GM12873 (cell line): ENCODE results near the gene UGT1A6.

Experiments
- TF ChIP-seq, protein P1 (sequence below): IDR thresholded peaks from 2 replicates; pipeline ENCODE4 v1.5.1; 2012; ENCODE audit warnings: low read depth, mild to moderate bottlenecking, moderate library complexity, low read length, control low read depth; ENCODE audit not compliant: insufficient read depth; ENCODE audit errors: missing control alignments

UGT1A6 gene

DNA sequence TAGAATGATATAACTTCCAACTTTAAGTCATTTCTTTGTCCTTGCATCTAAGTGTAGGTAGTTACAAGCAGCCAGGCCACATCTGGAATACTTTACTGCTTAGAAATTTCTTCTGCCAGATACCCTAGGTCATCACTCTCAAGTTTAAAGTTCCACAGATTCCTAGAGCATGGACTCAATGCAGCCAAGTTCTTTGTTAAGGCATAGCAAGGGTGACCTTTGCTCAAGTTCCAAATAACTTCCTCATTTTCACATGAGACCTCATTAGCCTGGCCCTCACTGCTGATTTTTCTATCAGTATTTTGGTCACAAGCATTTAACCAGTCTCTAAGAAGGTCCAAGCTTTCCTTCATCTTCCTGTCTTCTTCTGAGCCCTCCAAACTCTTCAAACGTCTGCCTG is 28.8 kb upstream of the UGT1A6 start:
- TF ChIP-seq, protein P1, sequence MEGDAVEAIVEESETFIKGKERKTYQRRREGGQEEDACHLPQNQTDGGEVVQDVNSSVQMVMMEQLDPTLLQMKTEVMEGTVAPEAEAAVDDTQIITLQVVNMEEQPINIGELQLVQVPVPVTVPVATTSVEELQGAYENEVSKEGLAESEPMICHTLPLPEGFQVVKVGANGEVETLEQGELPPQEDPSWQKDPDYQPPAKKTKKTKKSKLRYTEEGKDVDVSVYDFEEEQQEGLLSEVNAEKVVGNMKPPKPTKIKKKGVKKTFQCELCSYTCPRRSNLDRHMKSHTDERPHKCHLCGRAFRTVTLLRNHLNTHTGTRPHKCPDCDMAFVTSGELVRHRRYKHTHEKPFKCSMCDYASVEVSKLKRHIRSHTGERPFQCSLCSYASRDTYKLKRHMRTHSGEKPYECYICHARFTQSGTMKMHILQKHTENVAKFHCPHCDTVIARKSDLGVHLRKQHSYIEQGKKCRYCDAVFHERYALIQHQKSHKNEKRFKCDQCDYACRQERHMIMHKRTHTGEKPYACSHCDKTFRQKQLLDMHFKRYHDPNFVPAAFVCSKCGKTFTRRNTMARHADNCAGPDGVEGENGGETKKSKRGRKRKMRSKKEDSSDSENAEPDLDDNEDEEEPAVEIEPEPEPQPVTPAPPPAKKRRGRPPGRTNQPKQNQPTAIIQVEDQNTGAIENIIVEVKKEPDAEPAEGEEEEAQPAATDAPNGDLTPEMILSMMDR = no peak

DNA sequence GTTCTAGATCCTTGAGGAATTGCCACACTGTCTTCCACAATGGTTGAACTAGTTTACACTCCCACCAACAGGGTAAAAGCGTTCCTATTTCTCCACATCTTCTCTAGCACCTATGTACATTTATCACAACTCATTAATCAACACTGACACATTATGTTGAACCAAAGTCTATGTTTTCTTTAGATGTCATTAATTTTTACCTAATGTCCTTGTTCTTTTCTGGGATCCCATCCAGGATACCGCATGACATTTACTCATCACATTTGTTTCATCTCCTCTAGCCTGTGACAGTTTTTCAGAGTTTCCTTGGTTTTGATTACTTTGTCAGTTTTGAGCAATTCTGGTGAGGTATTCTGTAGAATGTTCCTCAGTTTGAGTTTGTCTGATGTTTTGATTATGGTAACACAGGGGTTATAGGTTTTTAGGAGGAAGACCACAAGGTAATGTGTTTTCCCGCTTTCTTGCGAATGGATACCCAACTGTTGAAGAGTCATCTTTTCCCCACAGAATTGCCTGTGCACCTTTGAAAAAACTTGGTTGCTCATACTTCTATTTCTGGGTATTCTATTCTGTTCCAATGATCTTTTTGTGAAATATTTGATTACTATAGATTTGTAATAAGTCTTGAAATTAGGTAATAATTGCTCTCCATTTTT is 24.0 kb upstream of the UGT1A6 start:
- TF ChIP-seq, protein P1 = no peak

DNA sequence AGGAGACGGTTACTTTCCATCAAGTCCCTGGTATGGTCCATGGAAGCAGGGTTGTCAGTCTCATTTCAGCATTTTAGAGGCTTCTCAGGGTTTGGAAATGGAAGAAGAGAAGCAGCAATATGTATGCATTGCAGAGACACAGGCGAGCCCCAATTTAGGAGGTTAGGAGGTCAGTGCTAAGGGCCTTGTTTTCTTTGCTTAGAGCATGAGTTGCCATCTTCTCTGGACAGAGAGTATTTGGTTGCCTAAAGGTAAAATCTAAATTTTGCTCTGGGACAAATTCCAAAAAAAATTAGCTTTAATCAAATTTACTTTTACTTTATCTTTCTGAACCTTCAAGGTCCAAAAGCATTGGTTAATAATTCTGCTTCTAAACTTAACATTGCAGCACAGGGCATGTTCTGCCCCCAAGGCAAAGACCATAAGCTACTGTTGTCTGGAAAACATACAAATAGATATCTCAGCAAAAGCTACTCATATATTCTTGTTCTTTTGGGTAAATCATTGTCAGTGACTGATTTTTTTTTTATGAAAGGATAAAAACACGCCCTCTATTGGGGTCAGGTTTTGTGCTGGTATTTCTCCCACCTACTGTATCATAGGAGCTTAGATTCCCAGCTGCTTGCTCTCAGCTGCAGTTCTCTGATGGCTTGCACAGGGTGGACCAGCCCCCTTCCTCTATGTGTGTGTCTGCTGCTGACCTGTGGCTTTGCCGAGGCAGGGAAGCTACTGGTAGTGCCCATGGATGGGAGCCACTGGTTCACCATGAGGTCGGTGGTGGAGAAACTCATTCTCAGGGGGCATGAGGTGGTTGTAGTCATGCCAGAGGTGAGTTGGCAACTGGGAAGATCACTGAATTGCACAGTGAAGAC is 21.2 kb upstream of the UGT1A6 start, which contains the start of gene UGT1A9:
UGT1A9 (plus strand) TSS at position 609 of the 872 bp plus-strand sequence; CDS start at position 646, 37 bp downstream.
- TF ChIP-seq, protein P1 = no peak

DNA sequence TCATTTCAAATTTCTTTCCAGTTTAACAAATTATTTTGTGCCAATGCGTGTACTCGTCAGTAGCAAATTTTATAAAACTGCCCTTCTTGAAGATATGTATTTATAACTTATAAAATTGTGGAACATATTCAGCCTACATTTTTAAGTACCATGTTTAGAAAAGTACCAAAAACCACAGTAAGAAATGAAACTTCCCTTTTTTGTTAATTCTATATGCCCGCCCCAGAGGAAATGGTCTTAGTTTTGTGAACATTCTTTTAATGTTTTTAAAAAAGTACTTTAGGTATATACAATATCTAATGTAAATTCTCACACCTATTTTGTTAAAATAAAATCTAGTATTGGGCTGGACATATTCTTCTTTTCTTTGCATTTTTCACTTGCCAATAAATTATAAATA is 19.8 kb upstream of the UGT1A6 start:
- TF ChIP-seq, protein P1 = no peak

DNA sequence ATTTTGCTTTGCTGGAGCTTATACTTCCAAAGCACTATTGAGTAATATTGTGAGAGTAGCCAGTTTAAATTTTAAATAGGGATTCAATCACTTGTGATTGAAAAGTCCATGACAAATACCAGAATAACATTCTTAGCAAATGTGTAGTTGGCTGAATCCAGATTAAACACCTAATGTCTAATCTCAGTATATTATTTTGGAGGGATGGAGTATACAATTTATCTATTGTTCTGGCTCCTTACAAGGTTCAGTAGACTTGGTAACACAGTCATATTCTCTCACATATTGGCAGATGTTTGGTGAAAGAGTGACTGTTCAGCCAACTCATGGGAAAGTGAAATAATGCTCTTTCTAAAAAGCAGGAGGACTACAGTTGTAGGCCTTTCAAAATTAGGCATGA is 18.8 kb upstream of the UGT1A6 start:
- TF ChIP-seq, protein P1 = no peak

DNA sequence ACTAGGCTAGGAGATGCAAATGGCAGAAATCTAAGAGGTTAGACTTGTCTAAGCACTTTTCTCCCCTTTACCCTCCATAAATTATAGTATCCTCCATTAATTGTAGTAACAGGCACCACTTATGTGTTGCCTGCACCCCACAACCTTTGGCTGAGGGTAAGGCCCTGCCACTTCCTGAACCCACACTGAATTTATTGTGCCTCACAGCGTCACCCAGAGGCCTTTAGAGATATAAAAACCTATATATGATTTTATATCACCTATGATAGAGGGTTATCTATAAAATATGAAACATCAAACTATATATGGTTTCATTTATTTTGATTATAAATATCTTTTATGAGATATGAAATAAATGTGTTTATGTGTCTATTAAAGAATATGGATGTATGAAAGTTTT is 18.4 kb upstream of the UGT1A6 start:
- TF ChIP-seq, protein P1 = peak; percentile 8

DNA sequence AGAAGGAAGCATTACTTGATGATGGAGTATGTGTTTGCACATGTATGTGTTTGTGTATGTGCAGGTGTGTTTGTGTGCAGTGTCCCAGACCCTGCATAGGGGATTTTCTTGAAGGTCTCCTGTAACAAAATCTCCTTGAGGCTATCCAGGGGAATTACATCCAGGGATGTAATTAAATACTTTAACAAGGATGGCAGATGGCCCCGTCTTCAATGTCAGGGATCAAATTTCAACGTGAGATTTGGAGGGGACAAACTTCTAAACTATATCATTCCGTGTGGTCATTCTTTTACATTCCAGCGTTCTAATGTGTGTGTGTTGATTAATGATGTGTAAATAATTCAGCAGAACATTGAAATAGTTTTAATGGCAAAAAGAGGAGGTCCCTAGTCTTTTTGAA is 17.7 kb upstream of the UGT1A6 start:
- TF ChIP-seq, protein P1 = no peak
